ENCODE measurements around the gene RBM8A.

RBM8A gene

GRCh38 chr1:145889722-145890121 lies 37.6 kb downstream of the RBM8A start:
- Mint-ChIP-seq H3K36me3 (no peaks in the 10 kb centered on the region), H3K27ac (no peak overlapping the region), H3K4me1 (peaks cover 9% of the 10 kb centered on the region), H3K4me3 (no peak overlapping the region), H3K27me3 (peaks cover 5% of the 10 kb centered on the region), H3K9me3 (no peaks in the 10 kb centered on the region)
- DNase-seq (ENCODE audit: low spot score in 2 of 2) (no peak), ATAC-seq (ENCODE audit: low read depth) (no peak)

GRCh38 chr1:145887631-145888030 lies 39.7 kb downstream of the RBM8A start:
- ATAC-seq (ENCODE audit: low read depth) (no peak), DNase-seq (ENCODE audit: low spot score in 2 of 2) (no peak)
- Mint-ChIP-seq H3K27ac (no peak overlapping the region), H3K4me3 (no peak overlapping the region), H3K36me3 (no peaks in the 10 kb centered on the region), H3K27me3 (peaks cover 8% of the 10 kb centered on the region), H3K4me1 (peaks cover 11% of the 10 kb centered on the region), H3K9me3 (no peaks in the 10 kb centered on the region)

GRCh38 chr1:145886816-145887215 lies 40.5 kb downstream of the RBM8A start:
- no peaks in the 10 kb centered on the region for H3K36me3 Mint-ChIP-seq
- ATAC-seq (ENCODE audit: low read depth): no peak
- H3K4me1 Mint-ChIP-seq: peaks cover 11% of the 10 kb centered on the region
- no peak overlapping the region for H3K27ac Mint-ChIP-seq
- no peaks in the 10 kb centered on the region for H3K9me3 Mint-ChIP-seq
- DNase-seq (ENCODE audit: low spot score in 2 of 2): no peak
- peak overlapping the region; percentile 47 for H3K4me3 Mint-ChIP-seq
- H3K27me3 Mint-ChIP-seq: peaks cover 8% of the 10 kb centered on the region

- Mint-ChIP-seq H3K36me3 (no peaks in the 10 kb centered on the region), H3K4me1 (peaks cover 11% of the 10 kb centered on the region), H3K4me3 (peak overlapping the region; percentile 68), H3K27ac (no peak overlapping the region), H3K9me3 (no peaks in the 10 kb centered on the region), H3K27me3 (peaks cover 8% of the 10 kb centered on the region)
- no peak for ATAC-seq (ENCODE audit: low read depth)
- DNase-seq (ENCODE audit: low spot score in 2 of 2): no peak
These were observed 40.9 kb downstream of the RBM8A start for GRCh38 chr1:145886390-145886789.

GRCh38 chr1:145885738-145886287 lies 41.5 kb downstream of the RBM8A start, which contains the start of gene ANKRD35:
Gene ANKRD35 (minus strand): TSS chr1:145885866. CDS start chr1:145885758, 108 bp downstream.
- H3K27ac Mint-ChIP-seq: no peak within 1 kb of the TSS
- DNase-seq (ENCODE audit: low spot score in 2 of 2) (peak; percentile 84 to 89), ATAC-seq (ENCODE audit: low read depth) (peak; percentile 99)
- H3K36me3 Mint-ChIP-seq: no peaks in the 10 kb centered on the region
- H3K4me3 Mint-ChIP-seq: peak within 1 kb of the TSS; percentile 68
- H3K4me1 Mint-ChIP-seq: peaks cover 11% of the 10 kb centered on the region
- H3K9me3 Mint-ChIP-seq: no peaks in the 10 kb centered on the region
- peaks cover 8% of the 10 kb centered on the region for H3K27me3 Mint-ChIP-seq

- H3K4me1 Mint-ChIP-seq: peaks cover 11% of the 10 kb centered on the region
- H3K36me3 Mint-ChIP-seq: no peaks in the 10 kb centered on the region
- ATAC-seq (ENCODE audit: low read depth) (no peak), DNase-seq (ENCODE audit: low spot score in 2 of 2) (no peak)
- no peak overlapping the region for H3K27ac Mint-ChIP-seq
- no peaks in the 10 kb centered on the region for H3K9me3 Mint-ChIP-seq
- peak overlapping the region; percentile 68 for H3K4me3 Mint-ChIP-seq
- peaks cover 8% of the 10 kb centered on the region for H3K27me3 Mint-ChIP-seq
These were observed 42.6 kb downstream of the RBM8A start for GRCh38 chr1:145884675-145885074.

GRCh38 chr1:145879775-145880174 lies 47.5 kb downstream of the RBM8A start:
- Mint-ChIP-seq H3K27ac (no peak overlapping the region), H3K36me3 (no peaks in the 10 kb centered on the region), H3K4me3 (no peak overlapping the region), H3K4me1 (peaks cover 3% of the 10 kb centered on the region), H3K27me3 (peaks cover 8% of the 10 kb centered on the region), H3K9me3 (no peaks in the 10 kb centered on the region)
- ATAC-seq (ENCODE audit: low read depth) (no peak), DNase-seq (ENCODE audit: low spot score in 2 of 2) (no peak)

- Mint-ChIP-seq H3K27me3 (peaks cover 5% of the 10 kb centered on the region), H3K9me3 (no peaks in the 10 kb centered on the region), H3K4me3 (no peak overlapping the region)
These were observed 48.6 kb downstream of the RBM8A start for GRCh38 chr1:145878724-145879123.

GRCh38 chr1:145877923-145878486 lies 49.3 kb downstream of the RBM8A start:
- DNase-seq (ENCODE audit: low spot score in 2 of 2) (no peak), ATAC-seq (ENCODE audit: low read depth) (no peak)
- Mint-ChIP-seq H3K4me1 (peaks cover 2% of the 10 kb centered on the region), H3K9me3 (no peaks in the 10 kb centered on the region), H3K4me3 (no peak overlapping the region), H3K27me3 (peaks cover 5% of the 10 kb centered on the region), H3K36me3 (no peaks in the 10 kb centered on the region), H3K27ac (no peak overlapping the region)

More at GRCh38 chr1:145878724-145879123, 48.6 kb downstream of the RBM8A start:
- Mint-ChIP-seq H3K36me3 (no peaks in the 10 kb centered on the region), H3K4me1 (peaks cover 2% of the 10 kb centered on the region), H3K27ac (no peak overlapping the region)
- DNase-seq (ENCODE audit: low spot score in 2 of 2) (no peak), ATAC-seq (ENCODE audit: low read depth) (no peak)

GRCh38 chr1:145874646-145875045 lies 52.6 kb downstream of the RBM8A start:
- no peak overlapping the region for H3K4me3 Mint-ChIP-seq
- H3K36me3 Mint-ChIP-seq: no peaks in the 10 kb centered on the region
- H3K4me1 Mint-ChIP-seq: peaks cover 15% of the 10 kb centered on the region
- peaks cover 12% of the 10 kb centered on the region for H3K27me3 Mint-ChIP-seq
- no peaks in the 10 kb centered on the region for H3K9me3 Mint-ChIP-seq
- no peak for ATAC-seq (ENCODE audit: low read depth)
- no peak for DNase-seq (ENCODE audit: low spot score in 2 of 2)
- no peak overlapping the region for H3K27ac Mint-ChIP-seq

- peak; percentile 86 for ATAC-seq (ENCODE audit: low read depth)
These were observed 55.0 kb downstream of the RBM8A start for GRCh38 chr1:145871994-145872924.

More at GRCh38 chr1:145871994-145872924, 55.0 kb downstream of the RBM8A start:
- H3K4me3 Mint-ChIP-seq: peak overlapping the region; percentile 85
- peak in 1 of 2 donors; percentile 42 for DNase-seq (ENCODE audit: low spot score in 2 of 2)
- H3K9me3 Mint-ChIP-seq: no peaks in the 10 kb centered on the region
- H3K4me1 Mint-ChIP-seq: peaks cover 15% of the 10 kb centered on the region
- no peaks in the 10 kb centered on the region for H3K36me3 Mint-ChIP-seq
- peak overlapping the region; percentile 51 for H3K27ac Mint-ChIP-seq
- H3K27me3 Mint-ChIP-seq: peaks cover 12% of the 10 kb centered on the region

Measured in memory B cell (primary cell).